ENCODE measurements around the gene WRAP53. TPM values are rescaled to one million over a fixed set of nuclear protein-coding genes. Genes with fewer than 3 reads are reported as not detected.
A peak's percentile ranks its signal among the peaks of the same experiment; 100 is the strongest.
"Not testable (repeated sequence)": the region's sequence is repeated elsewhere in the genome, so short reads cannot be mapped to it uniquely, and the experiment has no call there.

The WRAP53 gene
- 11.8 and 13.4 TPM in 2 replicates for total RNA-seq
- long read RNA-seq, full-length matches to known transcripts = 32 of 37 reads
- long read RNA-seq, partial matches to known transcripts = 2 of 37 reads
- long read RNA-seq, other reads (novel, unspliced or antisense) = 3 of 37 reads

DNA sequence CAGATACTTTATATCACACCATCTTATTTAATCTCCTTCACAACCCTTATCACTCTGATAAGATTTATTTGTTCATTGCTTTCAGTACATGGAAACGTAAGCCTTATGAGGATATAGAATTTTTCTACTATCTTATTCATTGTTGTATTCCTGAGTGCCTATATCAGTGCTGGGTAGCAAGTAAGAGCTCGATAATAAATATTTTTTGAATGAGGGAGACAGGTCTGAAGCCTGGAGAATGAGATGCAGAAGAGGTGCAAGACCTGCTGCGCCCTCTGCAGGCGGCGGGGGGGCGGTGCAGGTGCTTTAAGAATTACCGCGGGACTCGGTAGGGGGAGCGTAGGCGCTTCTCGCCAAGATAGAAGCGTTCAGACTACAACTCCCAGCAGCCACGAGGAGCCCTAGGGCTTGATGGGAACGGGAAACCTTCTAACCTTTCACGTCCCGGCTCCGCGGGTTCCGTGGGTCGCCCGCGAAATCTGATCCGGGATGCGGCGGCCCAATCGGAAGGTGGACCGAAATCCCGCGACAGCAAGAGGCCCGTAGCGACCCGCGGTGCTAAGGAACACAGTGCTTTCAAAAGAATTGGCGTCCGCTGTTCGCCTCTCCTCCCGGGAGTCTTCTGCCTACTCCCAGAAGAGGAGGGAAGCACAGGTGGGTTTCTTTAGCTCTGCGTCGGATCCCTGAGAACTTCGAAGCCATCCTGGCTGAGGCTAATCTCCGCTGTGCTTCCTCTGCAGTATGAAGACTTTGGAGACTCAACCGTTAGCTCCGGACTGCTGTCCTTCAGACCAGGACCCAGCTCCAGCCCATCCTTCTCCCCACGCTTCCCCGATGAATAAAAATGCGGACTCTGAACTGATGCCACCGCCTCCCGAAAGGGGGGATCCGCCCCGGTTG is at the start of gene WRAP53:
WRAP53 (plus strand) TSS at position 570 of the 900 bp plus-strand sequence; CDS start at position 742, 172 bp downstream.
- peaks cover 3% of the 10 kb centered on the region for H3K36me3 Mint-ChIP-seq (ENCODE audit: unreplicated experiment)
- DNase-seq (ENCODE audit: extremely low spot score, unreplicated experiment) = peak; percentile 99

DNA sequence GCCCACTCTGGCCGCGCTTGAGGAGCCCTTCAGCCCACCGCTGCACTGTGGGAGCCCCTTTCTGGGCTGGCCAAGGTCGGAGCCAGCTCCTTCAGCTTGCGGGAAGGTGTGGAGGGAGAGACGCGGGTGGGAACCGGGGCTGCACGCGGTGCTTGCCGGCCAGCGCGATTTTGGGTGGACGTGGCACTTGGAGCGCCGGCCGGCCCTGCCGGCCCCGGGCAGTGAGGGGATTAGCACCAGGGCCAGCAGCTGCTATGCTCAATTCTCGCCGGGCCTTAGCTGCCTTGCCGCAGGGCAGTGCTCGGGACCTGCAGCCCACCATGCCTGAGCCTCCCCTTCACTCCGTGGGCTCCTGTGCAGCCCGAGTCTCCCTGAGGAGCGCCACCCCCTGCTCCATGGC is 47.5 kb upstream of the WRAP53 start:
- H3K36me3 Mint-ChIP-seq (ENCODE audit: unreplicated experiment) = no peaks in the 10 kb centered on the region
- H3K9me3 Mint-ChIP-seq (ENCODE audit: unreplicated experiment) = no peaks in the 10 kb centered on the region
- TF ChIP-seq, protein P1, sequence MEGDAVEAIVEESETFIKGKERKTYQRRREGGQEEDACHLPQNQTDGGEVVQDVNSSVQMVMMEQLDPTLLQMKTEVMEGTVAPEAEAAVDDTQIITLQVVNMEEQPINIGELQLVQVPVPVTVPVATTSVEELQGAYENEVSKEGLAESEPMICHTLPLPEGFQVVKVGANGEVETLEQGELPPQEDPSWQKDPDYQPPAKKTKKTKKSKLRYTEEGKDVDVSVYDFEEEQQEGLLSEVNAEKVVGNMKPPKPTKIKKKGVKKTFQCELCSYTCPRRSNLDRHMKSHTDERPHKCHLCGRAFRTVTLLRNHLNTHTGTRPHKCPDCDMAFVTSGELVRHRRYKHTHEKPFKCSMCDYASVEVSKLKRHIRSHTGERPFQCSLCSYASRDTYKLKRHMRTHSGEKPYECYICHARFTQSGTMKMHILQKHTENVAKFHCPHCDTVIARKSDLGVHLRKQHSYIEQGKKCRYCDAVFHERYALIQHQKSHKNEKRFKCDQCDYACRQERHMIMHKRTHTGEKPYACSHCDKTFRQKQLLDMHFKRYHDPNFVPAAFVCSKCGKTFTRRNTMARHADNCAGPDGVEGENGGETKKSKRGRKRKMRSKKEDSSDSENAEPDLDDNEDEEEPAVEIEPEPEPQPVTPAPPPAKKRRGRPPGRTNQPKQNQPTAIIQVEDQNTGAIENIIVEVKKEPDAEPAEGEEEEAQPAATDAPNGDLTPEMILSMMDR (IDR thresholded peaks at IDR 0.05) = no peak
- H3K4me1 Mint-ChIP-seq (ENCODE audit: unreplicated experiment) = no peaks in the 10 kb centered on the region
- H3K27ac Mint-ChIP-seq (ENCODE audit: unreplicated experiment) = no peak overlapping the region
- no peak overlapping the region for H3K4me3 Mint-ChIP-seq (ENCODE audit: unreplicated experiment)
- H3K27me3 Mint-ChIP-seq (ENCODE audit: unreplicated experiment) = peaks cover 20% of the 10 kb centered on the region
- no peak for DNase-seq (ENCODE audit: extremely low spot score, unreplicated experiment)

More for the DNA sequence above, at the start of gene WRAP53:
- TF ChIP-seq, protein P1 (IDR thresholded peaks at IDR 0.05) = peak; percentile 100
- Mint-ChIP-seq H3K4me3 (ENCODE audit: unreplicated experiment) (peak within 1 kb of the TSS; percentile 95), H3K9me3 (ENCODE audit: unreplicated experiment) (no peaks in the 10 kb centered on the region), H3K27ac (ENCODE audit: unreplicated experiment) (peak within 1 kb of the TSS; percentile 99), H3K4me1 (ENCODE audit: unreplicated experiment) (peaks cover 33% of the 10 kb centered on the region), H3K27me3 (ENCODE audit: unreplicated experiment) (no peaks in the 10 kb centered on the region)

DNA sequence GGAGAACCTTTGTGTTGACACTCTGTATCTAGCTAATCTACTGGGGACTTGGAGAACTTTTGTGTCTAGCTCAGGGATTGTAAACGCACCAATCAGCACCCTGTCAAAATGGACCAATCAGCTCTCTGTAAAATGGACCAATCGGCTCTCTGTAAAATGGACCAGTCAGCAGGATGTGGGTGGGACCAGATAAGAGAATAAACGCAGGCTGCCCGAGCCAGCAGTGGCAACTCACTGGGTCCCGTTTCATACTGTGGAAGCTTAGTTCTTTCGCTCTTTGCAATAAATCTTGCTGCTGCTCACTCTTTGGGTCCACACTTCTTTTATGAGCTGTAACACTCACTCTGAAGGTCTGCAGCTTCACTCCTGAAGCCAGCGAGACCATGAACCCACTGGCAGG is 46.6 kb upstream of the WRAP53 start:
- H3K27ac Mint-ChIP-seq (ENCODE audit: unreplicated experiment); DNase-seq (ENCODE audit: extremely low spot score, unreplicated experiment); H3K9me3 Mint-ChIP-seq (ENCODE audit: unreplicated experiment); H3K4me3 Mint-ChIP-seq (ENCODE audit: unreplicated experiment); H3K4me1 Mint-ChIP-seq (ENCODE audit: unreplicated experiment); H3K36me3 Mint-ChIP-seq (ENCODE audit: unreplicated experiment): not testable (repeated sequence)
- H3K27me3 Mint-ChIP-seq (ENCODE audit: unreplicated experiment) = peaks cover 25% of the 10 kb centered on the region

DNA sequence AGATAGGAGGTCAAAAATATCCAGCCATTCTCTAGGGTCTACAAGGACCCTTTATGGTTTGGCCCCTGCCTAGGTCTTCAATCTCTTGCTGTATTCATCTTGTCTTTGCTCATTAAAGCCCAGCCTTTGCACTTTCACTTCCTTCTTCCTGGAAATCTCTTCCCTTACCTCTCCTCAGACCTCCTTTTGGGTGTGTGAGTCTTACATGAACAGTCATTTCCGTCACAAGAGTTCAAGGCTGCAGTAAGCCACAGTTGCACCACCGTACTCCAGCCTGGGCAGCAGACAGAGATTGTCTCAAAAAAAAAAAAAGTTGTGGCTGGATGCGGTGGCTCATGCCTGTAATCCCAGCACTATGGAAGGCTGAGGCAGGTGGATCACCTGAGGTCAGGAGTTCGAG is 43.5 kb upstream of the WRAP53 start:
- DNase-seq (ENCODE audit: extremely low spot score, unreplicated experiment) = no peak
- Mint-ChIP-seq H3K4me3 (ENCODE audit: unreplicated experiment) (no peak overlapping the region), H3K4me1 (ENCODE audit: unreplicated experiment) (no peaks in the 10 kb centered on the region), H3K27me3 (ENCODE audit: unreplicated experiment) (peaks cover 33% of the 10 kb centered on the region), H3K9me3 (ENCODE audit: unreplicated experiment) (no peaks in the 10 kb centered on the region), H3K36me3 (ENCODE audit: unreplicated experiment) (no peaks in the 10 kb centered on the region), H3K27ac (ENCODE audit: unreplicated experiment) (no peak overlapping the region)
- TF ChIP-seq, protein P1 (IDR thresholded peaks at IDR 0.05) = no peak

DNA sequence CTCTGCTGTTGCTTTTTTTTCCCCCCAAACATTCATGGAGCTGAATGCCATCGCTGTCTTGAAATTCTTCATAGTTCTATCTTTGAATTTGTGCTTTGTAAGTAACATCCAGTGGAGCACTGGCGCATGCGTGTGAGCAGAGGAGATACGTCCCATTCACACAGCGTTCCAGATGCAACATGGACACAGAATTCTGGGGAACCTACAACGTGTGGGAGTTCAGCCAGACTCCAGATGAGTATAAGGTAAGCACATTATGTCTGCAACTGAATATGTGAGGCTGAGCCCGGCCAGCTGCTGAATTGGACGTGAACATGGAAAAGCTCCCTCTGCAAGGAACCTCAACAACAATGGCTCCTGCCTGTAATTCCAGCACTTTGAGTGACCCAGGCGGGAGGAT is 41.8 kb upstream of the WRAP53 start:
- TF ChIP-seq, protein P1 (IDR thresholded peaks at IDR 0.05) = no peak
- Mint-ChIP-seq H3K4me3 (ENCODE audit: unreplicated experiment) (no peak overlapping the region), H3K36me3 (ENCODE audit: unreplicated experiment) (no peaks in the 10 kb centered on the region), H3K27me3 (ENCODE audit: unreplicated experiment) (peaks cover 42% of the 10 kb centered on the region), H3K9me3 (ENCODE audit: unreplicated experiment) (no peaks in the 10 kb centered on the region), H3K27ac (ENCODE audit: unreplicated experiment) (no peak overlapping the region), H3K4me1 (ENCODE audit: unreplicated experiment) (peaks cover 13% of the 10 kb centered on the region)
- DNase-seq (ENCODE audit: extremely low spot score, unreplicated experiment) = no peak

All from osteocyte (in vitro differentiated cells).